ENCODE data around the gene ZDHHC6.
"Not testable (repeated sequence)": the region's sequence is repeated elsewhere in the genome, so short reads cannot be mapped to it uniquely, and the experiment has no call there.

GRCh38 chr10:112406806-112407205, 39.9 kb downstream of the ZDHHC6 start:
- not testable (repeated sequence) for TF ChIP-seq CTCF, POLR2A (IDR thresholded peaks at IDR 0.05)
